Muscle of leg (tissue), 11 donors: Measurements from ENCODE around the gene TRAPPC12. TPM values are rescaled to one million over a fixed set of nuclear protein-coding genes. Genes with fewer than 3 reads are reported as not detected.
A peak's percentile ranks its signal among the peaks of the same experiment; 100 is the strongest.
"Not testable (repeated sequence)": the region's sequence is repeated elsewhere in the genome, so short reads cannot be mapped to it uniquely, and the experiment has no call there.

ENCODE experiments used
- DNase-seq: peaks from one replicate; pipeline ENCODE4 v3.0.0; 2013
- H3K27ac ChIP-seq: one replicate; pipeline ENCODE4 v1.5.1; 2013; ENCODE audit warnings: mild to moderate bottlenecking, low read length, control low read depth
- H3K27me3 ChIP-seq: one replicate; pipeline ENCODE4 v1.6.1; 2013; ENCODE audit warnings: low read length; ENCODE audit not compliant: control insufficient read depth, insufficient read depth
- H3K36me3 ChIP-seq: one replicate; pipeline ENCODE4 v1.6.1; 2013; ENCODE audit warnings: low read length; ENCODE audit not compliant: control insufficient read depth, insufficient read depth
- H3K4me1 ChIP-seq: one replicate; pipeline ENCODE4 v1.6.1; 2013; ENCODE audit warnings: low read length; ENCODE audit not compliant: control insufficient read depth, insufficient read depth
- H3K4me3 ChIP-seq: one replicate; pipeline ENCODE4 v1.5.1; 2013; ENCODE audit warnings: low read length, control low read depth
- H3K9me3 ChIP-seq: replicated peaks from 2 replicates; pipeline ENCODE4 v1.6.1; 2013; ENCODE audit warnings: low read depth, low read length; ENCODE audit not compliant: control insufficient read depth
- WGBS: methylation state at CpG from one replicate; pipeline ENCODE4 v1.1.5; 2013; ENCODE audit warnings: missing lambda C conversion rate; ENCODE audit not compliant: insufficient coverage; 5-methylcytosine and 5-hydroxymethylcytosine counted together
- polyA plus RNA-seq, 8 donors: library from polyadenylated mRNA; unstranded; fragments of 120-200 nt; gene quantifications; one replicate each; pipeline versions ENCODE4 v1.2.1 to v1.2.3, GENCODE V29; 2013; ENCODE audit warnings: inconsistent platforms in 1 of 8, low replicate concordance in 1 of 8; ENCODE audit not compliant: insufficient read length in 8 of 8, insufficient read depth in 1 of 8
- total RNA-seq: library from RNA; stranded (reverse); fragments of 120-200 nt; gene quantifications from one replicate; pipeline ENCODE4 v1.2.4, GENCODE V29; 2013

TRAPPC12 gene
- total and polyA plus RNA-seq, 9 donors = 55.5 to 83.7 (median 66.0) TPM

DNA sequence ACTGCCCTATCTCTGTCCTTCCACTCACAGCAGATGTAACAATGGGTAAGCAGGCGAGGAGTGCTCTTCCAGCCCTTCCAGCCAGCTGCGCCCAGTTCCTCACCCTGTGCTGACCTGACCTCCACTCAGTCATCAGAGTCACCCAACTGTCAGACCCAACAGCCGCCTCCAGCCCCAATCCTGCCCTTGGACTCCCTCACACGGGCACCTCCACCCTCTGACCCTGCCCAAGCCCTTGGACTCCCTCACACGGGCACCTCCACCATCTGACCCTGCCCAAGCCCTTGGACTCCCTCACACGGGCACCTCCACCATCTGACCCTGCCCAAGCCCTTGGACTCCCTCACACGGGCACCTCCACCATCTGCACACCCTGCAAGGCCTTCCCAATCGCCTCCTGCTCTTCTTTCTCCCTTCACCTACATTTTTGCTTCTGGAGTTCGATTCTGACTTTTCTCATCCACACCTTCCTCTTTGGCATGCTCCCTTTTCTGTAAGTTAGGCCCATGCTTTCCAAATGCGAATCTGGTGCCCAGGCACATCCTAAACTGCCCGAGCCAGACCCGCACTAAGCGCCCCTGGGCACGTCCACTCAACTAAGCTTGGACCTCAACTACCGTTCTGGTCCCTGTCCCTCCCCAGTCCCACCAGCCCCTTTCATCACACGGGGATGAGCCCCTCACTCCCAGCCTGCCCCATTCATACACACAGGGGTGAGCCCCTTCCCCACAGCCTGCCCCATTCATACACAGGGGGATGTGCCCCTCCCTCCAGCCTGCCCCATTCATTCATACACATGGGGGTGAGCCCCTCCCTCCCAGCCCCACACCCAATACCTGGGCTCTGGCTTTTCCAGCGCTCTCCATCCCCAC is 17.7 kb upstream of the TRAPPC12 start:
- no peaks in the 10 kb centered on the region for H3K36me3 ChIP-seq
- no peaks in the 10 kb centered on the region for H3K27me3 ChIP-seq
- H3K9me3 ChIP-seq = no peaks in the 10 kb centered on the region
- H3K27ac ChIP-seq = no peak overlapping the region
- H3K4me3 ChIP-seq = no peak overlapping the region
- DNase-seq = no peak
- 84% methylated on average over 17 of the region's 17 CpGs for WGBS
- H3K4me1 ChIP-seq = peaks cover 2% of the 10 kb centered on the region

- WGBS = no CpG with 5 or more reads among the region's 5 CpGs
- H3K27me3 ChIP-seq = no peaks in the 10 kb centered on the region
- no peaks in the 10 kb centered on the region for H3K9me3 ChIP-seq
- H3K4me3 ChIP-seq = no peak overlapping the region
- H3K36me3 ChIP-seq = no peaks in the 10 kb centered on the region
- DNase-seq = no peak
- peaks cover 2% of the 10 kb centered on the region for H3K4me1 ChIP-seq
- no peak overlapping the region for H3K27ac ChIP-seq
These were observed 14.3 kb upstream of the TRAPPC12 start for GRCh38 chr2:3365219-3365618.

GRCh38 chr2:3368261-3368722 is 11.2 kb upstream of the TRAPPC12 start:
- no peak for DNase-seq
- H3K36me3 ChIP-seq = no peaks in the 10 kb centered on the region
- no peaks in the 10 kb centered on the region for H3K27me3 ChIP-seq
- no peak overlapping the region for H3K27ac ChIP-seq
- H3K4me1 ChIP-seq = no peaks in the 10 kb centered on the region
- WGBS = 86% methylated on average over 4 of the region's 4 CpGs
- H3K4me3 ChIP-seq = no peak overlapping the region
- no peaks in the 10 kb centered on the region for H3K9me3 ChIP-seq

DNA sequence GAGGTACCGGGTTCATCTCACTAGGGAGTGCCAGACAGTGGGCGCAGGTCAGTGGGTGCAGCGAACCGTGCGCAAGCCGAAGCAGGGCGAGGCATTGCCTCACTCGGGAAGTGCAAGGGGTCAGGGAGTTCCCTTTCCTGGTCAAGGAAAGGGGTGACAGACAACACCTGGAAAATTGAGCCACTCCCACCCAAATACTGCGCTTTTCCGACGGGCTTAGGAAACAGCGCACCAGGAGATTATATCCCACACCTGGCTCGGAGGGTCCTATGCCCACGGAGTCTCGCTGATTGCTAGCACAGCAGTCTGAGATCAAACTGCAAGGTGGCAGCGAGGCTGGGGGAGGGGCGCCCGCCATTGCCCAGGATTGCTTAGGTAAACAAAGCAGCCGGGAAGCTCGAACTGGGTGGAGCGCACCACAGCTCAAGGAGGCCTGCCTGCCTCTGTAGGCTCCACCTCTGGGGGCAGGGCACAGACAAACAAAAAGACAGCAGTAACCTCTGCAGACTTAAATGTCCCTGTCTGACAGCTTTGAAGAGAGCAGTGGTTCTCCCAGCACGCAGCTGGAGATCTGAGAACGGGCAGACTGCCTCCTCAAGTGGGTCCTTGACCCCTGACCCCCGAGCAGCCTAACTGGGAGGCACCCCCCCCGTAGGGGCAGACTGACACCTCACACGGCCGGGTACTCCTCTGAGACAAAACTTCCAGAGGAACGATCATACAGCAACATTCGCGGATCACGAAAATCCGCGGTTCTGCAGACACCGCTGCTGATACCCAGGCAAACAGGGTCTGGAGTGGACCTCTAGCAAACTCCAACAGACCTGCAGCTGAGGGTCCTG is 9.9 kb upstream of the TRAPPC12 start:
- not testable (repeated sequence) for H3K36me3 ChIP-seq, DNase-seq, H3K27me3 ChIP-seq, H3K4me1 ChIP-seq, H3K4me3 ChIP-seq, H3K9me3 ChIP-seq, H3K27ac ChIP-seq
- 95% methylated on average over 8 of the region's 34 CpGs for WGBS

GRCh38 chr2:3376821-3377220 is 2.7 kb upstream of the TRAPPC12 start:
- Histone ChIP-seq H3K4me1 (peaks cover 26% of the 10 kb centered on the region), H3K27ac (no peak overlapping the region), H3K36me3 (peaks cover 5% of the 10 kb centered on the region), H3K27me3 (no peaks in the 10 kb centered on the region), H3K9me3 (no peaks in the 10 kb centered on the region), H3K4me3 (no peak overlapping the region)
- WGBS = 68% methylated on average over 3 of the region's 6 CpGs
- DNase-seq = no peak

DNA sequence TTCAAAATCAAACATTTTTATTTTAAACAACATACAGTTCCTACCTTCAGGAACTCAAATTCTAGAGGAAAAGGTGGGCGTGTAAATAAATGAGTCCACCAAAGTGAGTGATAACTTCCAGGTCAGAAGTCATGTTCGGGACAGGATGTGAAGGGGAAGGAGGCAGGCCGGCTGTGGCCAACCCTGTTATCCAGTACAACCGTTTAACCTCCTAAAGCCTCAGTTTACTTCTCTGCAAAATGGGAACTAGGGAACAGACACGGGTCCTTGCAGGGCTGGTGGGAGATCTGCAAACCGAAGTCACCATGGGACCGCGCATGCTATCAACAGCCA is 2.2 kb upstream of the TRAPPC12 start:
- peak; percentile 77 for DNase-seq
- H3K4me1 ChIP-seq = peaks cover 26% of the 10 kb centered on the region
- peak overlapping the region; percentile 74 for H3K27ac ChIP-seq
- no peaks in the 10 kb centered on the region for H3K27me3 ChIP-seq
- H3K9me3 ChIP-seq = no peaks in the 10 kb centered on the region
- 0% methylated on average over 7 of the region's 8 CpGs for WGBS
- peaks cover 5% of the 10 kb centered on the region for H3K36me3 ChIP-seq
- peak overlapping the region; percentile 72 for H3K4me3 ChIP-seq

DNA sequence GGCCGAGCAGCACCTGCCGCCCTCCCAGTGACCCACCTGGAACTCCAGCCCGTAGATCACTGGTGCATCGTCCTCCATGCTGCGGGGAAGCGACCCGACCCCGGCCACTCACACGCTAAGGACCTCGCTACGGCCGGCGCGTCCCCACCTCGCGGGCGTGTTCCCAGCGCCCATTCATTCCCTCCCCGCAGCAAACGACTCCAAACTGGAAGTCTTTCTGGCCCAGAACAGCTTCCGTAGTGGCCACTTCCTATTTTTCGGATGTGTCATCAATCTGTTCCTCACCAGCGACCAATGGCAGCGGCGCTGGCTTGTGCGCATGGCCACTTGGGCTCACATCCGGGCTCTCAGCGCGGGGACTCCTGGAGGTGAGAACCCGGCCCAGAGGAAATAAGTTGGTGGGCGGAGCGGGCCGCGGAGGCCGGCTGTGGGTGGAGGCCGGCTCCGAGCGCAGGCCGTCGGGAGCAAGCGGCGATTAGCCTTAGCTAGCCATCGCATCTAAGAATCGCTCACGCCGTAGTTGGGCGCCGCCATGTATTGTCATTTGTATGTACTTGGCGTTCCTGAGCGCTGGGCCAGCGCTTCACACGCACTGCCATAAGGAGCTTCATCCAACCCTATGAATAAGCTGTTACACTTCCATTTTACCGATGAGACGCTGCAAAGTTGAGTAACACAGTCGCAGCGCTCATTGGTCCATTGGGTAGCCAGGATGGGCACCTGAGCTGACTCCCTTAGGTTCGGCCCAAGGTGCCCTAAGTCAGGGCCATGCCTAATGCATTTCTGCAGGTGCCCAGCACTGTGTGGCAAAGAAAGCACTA is 1.7 kb upstream of the TRAPPC12 start, which contains the start of gene EIPR1:
Gene EIPR1 (minus strand): TSS at position 207 of the 821 bp plus-strand sequence. CDS start 129 bp downstream, at position 78.
- peak within 1 kb of the TSS; percentile 72 for H3K4me3 ChIP-seq
- no peaks in the 10 kb centered on the region for H3K9me3 ChIP-seq
- peaks cover 7% of the 10 kb centered on the region for H3K36me3 ChIP-seq
- peak; percentile 100 for DNase-seq
- no peaks in the 10 kb centered on the region for H3K27me3 ChIP-seq
- H3K4me1 ChIP-seq = peaks cover 26% of the 10 kb centered on the region
- H3K27ac ChIP-seq = peak within 1 kb of the TSS; percentile 94
- WGBS = 3% methylated on average over 57 of the region's 57 CpGs

DNA sequence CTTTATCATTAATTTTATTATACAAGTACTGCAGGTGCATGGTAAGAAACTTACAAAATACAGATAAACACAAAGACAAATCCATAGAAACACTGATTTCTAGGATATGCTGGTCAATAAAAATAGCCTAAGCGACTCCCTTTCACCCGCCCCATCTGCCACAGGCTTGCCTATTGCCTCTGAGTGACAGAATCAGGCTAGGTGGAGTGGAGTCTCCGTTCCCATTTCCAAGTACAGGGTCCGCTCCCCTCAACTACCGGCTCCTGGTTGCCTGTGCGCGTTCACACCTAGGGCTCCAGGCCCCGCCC is 201 bp upstream of the TRAPPC12 start:
- peak overlapping the region; percentile 95 for H3K27ac ChIP-seq
- no peaks in the 10 kb centered on the region for H3K27me3 ChIP-seq
- H3K4me1 ChIP-seq = peaks cover 26% of the 10 kb centered on the region
- H3K9me3 ChIP-seq = no peaks in the 10 kb centered on the region
- H3K36me3 ChIP-seq = peaks cover 10% of the 10 kb centered on the region
- peak overlapping the region; percentile 90 for H3K4me3 ChIP-seq
- no peak for DNase-seq
- 0% methylated on average over 5 of the region's 8 CpGs for WGBS

DNA sequence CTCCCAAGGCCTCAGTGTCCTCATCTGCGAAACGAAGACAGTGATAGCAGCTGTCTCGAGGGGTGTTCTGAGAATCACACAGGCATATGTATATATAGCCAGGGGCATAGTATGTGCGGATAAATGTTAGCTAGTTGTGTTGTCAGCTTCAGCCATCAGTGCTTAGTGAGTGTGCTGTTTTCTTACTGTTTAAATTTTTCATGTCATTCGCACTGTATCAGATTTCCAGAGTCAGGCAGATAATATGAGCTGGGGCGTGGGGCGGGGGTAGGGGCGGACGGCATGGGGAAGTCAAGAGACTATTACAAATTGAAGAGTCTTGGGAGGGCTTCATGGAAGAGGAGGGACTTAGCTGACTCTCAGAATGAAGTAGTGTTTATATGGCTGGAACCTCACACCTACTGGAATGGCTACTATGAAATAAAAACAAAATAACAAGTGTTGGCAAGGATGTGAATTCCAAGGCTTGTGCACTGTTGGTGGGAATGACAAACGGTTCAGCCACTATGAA is 7.0 kb downstream of the TRAPPC12 start:
- peak; percentile 24 for DNase-seq
- Histone ChIP-seq H3K4me1 (no peaks in the 10 kb centered on the region), H3K27me3 (no peaks in the 10 kb centered on the region), H3K4me3 (no peak overlapping the region), H3K27ac (peak overlapping the region; percentile 35), H3K9me3 (no peaks in the 10 kb centered on the region), H3K36me3 (peaks cover 35% of the 10 kb centered on the region)
- 77% methylated on average over 7 of the region's 10 CpGs for WGBS
